HEK293 (cell line): ENCODE results near the gene TRNAU1AP.
A peak's percentile ranks its signal among the peaks of the same experiment; 100 is the strongest.

Experiments
- ZNF24 ChIP-seq: fragments of 450-650 bp; formaldehyde crosslinking; IDR thresholded peaks from 2 replicates; pipeline ENCODE4 v1.5.1; 2016; ENCODE audit warnings: missing biosample characterization, missing genetic modification characterization
- ZNF510 ChIP-seq: fragments of 450-650 bp; formaldehyde crosslinking; IDR thresholded peaks from 2 replicates; pipeline ENCODE4 v1.5.1; 2018; ENCODE audit warnings: mild to moderate bottlenecking, missing genetic modification characterization, missing biosample characterization; ENCODE audit not compliant: insufficient replicate concordance
- ZNF701 ChIP-seq: fragments of 450-650 bp; formaldehyde crosslinking; IDR thresholded peaks from 2 replicates; pipeline ENCODE4 v1.5.1; 2016; ENCODE audit warnings: missing biosample characterization, missing genetic modification characterization
- ZNF76 ChIP-seq: fragments of 450-650 bp; formaldehyde crosslinking; IDR thresholded peaks from 2 replicates; pipeline ENCODE4; 2016; ENCODE audit warnings: low read depth, missing biosample characterization, missing genetic modification characterization, borderline replicate concordance
- TF ChIP-seq, protein P1 (sequence below): fragments of 450-650 bp; formaldehyde crosslinking; IDR thresholded peaks from 2 replicates; pipeline ENCODE4 v1.5.1; 2016; ENCODE audit warnings: missing biosample characterization, missing genetic modification characterization
- TF ChIP-seq, protein P2 (sequence below): fragments of 450-650 bp; formaldehyde crosslinking; IDR thresholded peaks from 2 replicates; pipeline ENCODE4 v1.5.1; 2016; ENCODE audit warnings: missing biosample characterization, missing genetic modification characterization
- TF ChIP-seq, protein P3 (sequence below): fragments of 450-650 bp; formaldehyde crosslinking; IDR thresholded peaks from 2 replicates; pipeline ENCODE4 v1.5.1; 2017; ENCODE audit warnings: missing biosample characterization, missing genetic modification characterization
- TF ChIP-seq, protein P4 (sequence below): IDR thresholded peaks from 2 replicates; pipeline ENCODE4 v1.6.1; 2011; ENCODE audit warnings: mild to moderate bottlenecking, low read depth, low read length, borderline replicate concordance
- TF ChIP-seq, protein P5 (sequence below): fragments of 450-650 bp; formaldehyde crosslinking; conservative IDR thresholded peaks from 2 replicates; pipeline ENCODE4 v1.5.1; 2016; ENCODE audit warnings: low read depth, missing biosample characterization, missing genetic modification characterization

DNA sequence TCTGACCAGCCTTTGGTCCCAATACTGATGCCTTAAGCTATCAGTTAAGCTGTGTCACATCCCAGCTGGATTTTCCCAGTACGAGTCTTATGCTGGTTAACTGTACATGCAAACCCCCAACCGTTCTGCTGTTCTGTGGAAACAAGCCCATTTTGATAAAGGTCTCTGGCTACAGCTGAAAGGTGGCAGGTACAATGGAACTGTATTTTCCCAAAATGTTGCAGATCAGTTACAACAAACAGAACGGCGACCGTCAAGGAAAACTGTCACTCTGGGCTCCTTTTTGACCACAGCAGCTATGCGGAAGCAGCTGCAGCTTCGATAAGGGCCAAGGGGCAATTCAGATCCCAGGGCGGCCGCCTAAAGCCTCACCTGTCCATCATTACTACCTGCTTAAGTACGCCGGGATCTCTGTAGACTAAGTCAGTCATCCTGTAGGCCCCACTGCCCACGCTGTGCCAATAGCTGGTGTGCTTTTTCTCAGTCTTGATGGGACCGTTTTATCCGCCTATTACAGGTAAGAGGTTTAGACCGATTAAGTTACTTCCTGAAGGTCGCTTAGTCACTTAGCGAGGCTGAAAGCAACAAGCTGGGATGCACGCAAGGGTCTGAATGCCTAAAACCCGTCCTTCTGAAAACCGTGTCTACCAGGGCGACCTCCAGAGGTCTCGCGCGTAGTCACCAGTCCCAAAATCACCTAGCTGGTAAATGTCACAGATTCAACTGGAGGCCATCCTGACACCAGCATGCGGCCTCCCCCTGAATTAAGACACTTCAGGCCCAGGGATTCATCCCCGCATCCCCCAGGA, 28.0 kb downstream of the TRNAU1AP start:
- TF ChIP-seq, protein P1, sequence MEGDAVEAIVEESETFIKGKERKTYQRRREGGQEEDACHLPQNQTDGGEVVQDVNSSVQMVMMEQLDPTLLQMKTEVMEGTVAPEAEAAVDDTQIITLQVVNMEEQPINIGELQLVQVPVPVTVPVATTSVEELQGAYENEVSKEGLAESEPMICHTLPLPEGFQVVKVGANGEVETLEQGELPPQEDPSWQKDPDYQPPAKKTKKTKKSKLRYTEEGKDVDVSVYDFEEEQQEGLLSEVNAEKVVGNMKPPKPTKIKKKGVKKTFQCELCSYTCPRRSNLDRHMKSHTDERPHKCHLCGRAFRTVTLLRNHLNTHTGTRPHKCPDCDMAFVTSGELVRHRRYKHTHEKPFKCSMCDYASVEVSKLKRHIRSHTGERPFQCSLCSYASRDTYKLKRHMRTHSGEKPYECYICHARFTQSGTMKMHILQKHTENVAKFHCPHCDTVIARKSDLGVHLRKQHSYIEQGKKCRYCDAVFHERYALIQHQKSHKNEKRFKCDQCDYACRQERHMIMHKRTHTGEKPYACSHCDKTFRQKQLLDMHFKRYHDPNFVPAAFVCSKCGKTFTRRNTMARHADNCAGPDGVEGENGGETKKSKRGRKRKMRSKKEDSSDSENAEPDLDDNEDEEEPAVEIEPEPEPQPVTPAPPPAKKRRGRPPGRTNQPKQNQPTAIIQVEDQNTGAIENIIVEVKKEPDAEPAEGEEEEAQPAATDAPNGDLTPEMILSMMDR (tag by site-specific recombination), result peak; percentile 29; the same call in 1 of the 2 replicates
- TF ChIP-seq, protein P2, sequence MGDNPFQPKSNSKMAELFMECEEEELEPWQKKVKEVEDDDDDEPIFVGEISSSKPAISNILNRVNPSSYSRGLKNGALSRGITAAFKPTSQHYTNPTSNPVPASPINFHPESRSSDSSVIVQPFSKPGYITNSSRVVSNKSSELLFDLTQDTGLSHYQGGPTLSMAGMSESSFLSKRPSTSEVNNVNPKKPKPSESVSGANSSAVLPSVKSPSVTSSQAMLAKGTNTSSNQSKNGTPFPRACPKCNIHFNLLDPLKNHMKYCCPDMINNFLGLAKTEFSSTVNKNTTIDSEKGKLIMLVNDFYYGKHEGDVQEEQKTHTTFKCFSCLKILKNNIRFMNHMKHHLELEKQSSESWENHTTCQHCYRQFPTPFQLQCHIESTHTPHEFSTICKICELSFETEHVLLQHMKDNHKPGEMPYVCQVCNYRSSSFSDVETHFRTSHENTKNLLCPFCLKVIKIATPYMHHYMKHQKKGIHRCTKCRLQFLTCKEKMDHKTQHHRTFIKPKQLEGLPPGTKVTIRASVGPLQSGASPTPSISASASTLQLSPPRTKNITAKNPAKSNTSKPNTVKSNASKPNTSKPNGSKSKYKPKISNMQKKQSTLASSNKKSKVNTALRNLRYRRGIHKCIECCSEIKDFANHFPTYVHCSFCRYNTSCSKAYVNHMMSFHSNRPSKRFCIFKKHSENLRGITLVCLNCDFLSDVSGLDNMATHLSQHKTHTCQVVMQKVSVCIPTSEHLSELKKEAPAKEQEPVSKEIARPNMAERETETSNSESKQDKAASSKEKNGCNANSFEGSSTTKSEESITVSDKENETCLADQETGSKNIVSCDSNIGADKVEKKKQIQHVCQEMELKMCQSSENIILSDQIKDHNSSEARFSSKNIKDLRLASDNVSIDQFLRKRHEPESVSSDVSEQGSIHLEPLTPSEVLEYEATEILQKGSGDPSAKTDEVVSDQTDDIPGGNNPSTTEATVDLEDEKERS (tag by site-specific recombination), result no peak
- TF ChIP-seq, protein P3, sequence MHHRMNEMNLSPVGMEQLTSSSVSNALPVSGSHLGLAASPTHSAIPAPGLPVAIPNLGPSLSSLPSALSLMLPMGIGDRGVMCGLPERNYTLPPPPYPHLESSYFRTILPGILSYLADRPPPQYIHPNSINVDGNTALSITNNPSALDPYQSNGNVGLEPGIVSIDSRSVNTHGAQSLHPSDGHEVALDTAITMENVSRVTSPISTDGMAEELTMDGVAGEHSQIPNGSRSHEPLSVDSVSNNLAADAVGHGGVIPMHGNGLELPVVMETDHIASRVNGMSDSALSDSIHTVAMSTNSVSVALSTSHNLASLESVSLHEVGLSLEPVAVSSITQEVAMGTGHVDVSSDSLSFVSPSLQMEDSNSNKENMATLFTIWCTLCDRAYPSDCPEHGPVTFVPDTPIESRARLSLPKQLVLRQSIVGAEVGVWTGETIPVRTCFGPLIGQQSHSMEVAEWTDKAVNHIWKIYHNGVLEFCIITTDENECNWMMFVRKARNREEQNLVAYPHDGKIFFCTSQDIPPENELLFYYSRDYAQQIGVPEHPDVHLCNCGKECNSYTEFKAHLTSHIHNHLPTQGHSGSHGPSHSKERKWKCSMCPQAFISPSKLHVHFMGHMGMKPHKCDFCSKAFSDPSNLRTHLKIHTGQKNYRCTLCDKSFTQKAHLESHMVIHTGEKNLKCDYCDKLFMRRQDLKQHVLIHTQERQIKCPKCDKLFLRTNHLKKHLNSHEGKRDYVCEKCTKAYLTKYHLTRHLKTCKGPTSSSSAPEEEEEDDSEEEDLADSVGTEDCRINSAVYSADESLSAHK (tag by site-specific recombination), result no peak
- TF ChIP-seq, protein P4, sequence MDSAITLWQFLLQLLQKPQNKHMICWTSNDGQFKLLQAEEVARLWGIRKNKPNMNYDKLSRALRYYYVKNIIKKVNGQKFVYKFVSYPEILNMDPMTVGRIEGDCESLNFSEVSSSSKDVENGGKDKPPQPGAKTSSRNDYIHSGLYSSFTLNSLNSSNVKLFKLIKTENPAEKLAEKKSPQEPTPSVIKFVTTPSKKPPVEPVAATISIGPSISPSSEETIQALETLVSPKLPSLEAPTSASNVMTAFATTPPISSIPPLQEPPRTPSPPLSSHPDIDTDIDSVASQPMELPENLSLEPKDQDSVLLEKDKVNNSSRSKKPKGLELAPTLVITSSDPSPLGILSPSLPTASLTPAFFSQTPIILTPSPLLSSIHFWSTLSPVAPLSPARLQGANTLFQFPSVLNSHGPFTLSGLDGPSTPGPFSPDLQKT, result no peak
- TF ChIP-seq ZNF701 (tag by site-specific recombination) (no peak), ZNF510 (tag by site-specific recombination) (no peak), ZNF76 (tag by site-specific recombination) (no peak), ZNF24 (no peak)
- TF ChIP-seq, protein P5, sequence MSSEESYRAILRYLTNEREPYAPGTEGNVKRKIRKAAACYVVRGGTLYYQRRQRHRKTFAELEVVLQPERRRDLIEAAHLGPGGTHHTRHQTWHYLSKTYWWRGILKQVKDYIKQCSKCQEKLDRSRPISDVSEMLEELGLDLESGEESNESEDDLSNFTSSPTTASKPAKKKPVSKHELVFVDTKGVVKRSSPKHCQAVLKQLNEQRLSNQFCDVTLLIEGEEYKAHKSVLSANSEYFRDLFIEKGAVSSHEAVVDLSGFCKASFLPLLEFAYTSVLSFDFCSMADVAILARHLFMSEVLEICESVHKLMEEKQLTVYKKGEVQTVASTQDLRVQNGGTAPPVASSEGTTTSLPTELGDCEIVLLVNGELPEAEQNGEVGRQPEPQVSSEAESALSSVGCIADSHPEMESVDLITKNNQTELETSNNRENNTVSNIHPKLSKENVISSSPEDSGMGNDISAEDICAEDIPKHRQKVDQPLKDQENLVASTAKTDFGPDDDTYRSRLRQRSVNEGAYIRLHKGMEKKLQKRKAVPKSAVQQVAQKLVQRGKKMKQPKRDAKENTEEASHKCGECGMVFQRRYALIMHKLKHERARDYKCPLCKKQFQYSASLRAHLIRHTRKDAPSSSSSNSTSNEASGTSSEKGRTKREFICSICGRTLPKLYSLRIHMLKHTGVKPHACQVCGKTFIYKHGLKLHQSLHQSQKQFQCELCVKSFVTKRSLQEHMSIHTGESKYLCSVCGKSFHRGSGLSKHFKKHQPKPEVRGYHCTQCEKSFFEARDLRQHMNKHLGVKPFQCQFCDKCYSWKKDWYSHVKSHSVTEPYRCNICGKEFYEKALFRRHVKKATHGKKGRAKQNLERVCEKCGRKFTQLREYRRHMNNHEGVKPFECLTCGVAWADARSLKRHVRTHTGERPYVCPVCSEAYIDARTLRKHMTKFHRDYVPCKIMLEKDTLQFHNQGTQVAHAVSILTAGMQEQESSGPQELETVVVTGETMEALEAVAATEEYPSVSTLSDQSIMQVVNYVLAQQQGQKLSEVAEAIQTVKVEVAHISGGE (tag by site-specific recombination), result no peak
